Measurements from ENCODE around the gene RSL1D1.

- TF ChIP-seq POLR2A (IDR thresholded peaks at IDR 0.05) (no peak), CTCF (IDR thresholded peaks at IDR 0.05) (no peak)
Observed at GRCh38 chr16:11843861-11844260, 7.5 kb downstream of the RSL1D1 start.
